GM10248 (cell line): ENCODE measurements around the gene SLA2.

Experiments used
- CTCF ChIA-PET: fragments of 300-600 bp; sonication (Branson Sonifier 250); formaldehyde crosslinking; extraction: SDS; loops from one replicate; lab custom pipeline; 2021; ENCODE audit warnings: antibody characterized with exemption; lab: Yijun Ruan, JAX
- POLR2A ChIA-PET: fragments of 350-650 bp; sonication (Branson Sonifier 250); formaldehyde crosslinking; extraction: SDS; loops from one replicate; lab custom pipeline; 2020; ENCODE audit warnings: antibody characterized with exemption; lab: Yijun Ruan, JAX
- DNase-seq: peaks from one replicate; pipeline ENCODE4 v3.0.0; 2012; ENCODE audit errors: extremely low spot score
- CTCF ChIP-seq: IDR thresholded peaks from 2 replicates; pipeline ENCODE4 v1.5.1; 2012; ENCODE audit warnings: mild to moderate bottlenecking, low read depth; ENCODE audit errors: extremely low read depth, missing control alignments, control extremely low read depth

SLA2 gene

DNA sequence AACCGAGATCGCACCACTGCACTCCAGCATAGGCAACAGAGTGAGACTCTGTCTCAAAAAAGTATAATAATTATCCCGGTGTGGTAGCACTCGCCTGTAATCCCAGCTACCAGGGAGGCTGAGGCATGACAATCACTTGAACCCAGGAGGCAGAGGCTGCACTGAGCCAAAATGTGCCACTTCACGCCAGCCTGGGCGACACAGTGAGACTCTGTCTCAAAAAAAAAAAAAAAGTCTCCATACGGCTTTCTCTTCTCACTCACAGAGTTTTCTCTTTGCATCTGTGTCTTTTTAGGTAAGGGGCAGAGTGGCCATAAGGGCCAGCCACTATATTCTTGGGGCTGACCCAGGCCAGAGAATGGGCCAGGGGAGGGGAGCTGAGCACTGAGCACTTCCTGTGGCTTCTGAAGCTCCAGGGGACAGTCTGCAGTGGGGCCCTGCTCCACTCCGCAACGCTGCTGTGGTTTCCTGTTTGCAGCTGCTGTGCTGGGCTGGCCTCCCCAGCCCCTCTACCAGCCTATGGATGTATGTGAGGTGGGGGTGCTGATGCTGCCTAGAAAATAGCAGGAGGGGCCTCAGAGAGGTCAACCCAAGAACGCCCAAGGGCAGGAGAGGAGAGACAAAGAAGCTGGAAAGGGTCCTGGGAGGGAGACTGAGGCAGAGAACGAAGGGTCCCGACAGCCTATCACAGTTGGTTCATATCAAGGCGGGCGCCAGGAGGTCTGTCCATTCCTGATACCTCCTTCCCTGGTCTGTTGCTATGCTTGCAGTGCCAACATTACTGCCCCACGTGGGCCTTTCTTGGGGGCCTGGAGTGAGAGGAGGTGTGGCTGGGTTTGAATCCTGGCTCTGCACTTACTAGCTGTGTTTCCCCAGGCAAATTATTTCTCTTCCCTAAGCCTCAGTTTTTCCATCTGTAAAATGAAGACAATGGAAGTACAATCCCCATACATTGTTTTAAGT is 16.0 kb downstream of the SLA2 start:
- ChIA-PET POLR2A (interaction anchor here (0.8 kb wide), 1 partner anchor 17 kb away, joined by 3 read pairs; no protein-coding TSS in a partner anchor), CTCF (interaction anchor here (0.8 to 2.2 kb wide), 3 partner anchors 17 to 185 kb away, joined by 3 to 6 read pairs (median 3); no protein-coding TSS in a partner anchor)
- no peak for TF ChIP-seq CTCF
- peak; percentile 57 for DNase-seq

DNA sequence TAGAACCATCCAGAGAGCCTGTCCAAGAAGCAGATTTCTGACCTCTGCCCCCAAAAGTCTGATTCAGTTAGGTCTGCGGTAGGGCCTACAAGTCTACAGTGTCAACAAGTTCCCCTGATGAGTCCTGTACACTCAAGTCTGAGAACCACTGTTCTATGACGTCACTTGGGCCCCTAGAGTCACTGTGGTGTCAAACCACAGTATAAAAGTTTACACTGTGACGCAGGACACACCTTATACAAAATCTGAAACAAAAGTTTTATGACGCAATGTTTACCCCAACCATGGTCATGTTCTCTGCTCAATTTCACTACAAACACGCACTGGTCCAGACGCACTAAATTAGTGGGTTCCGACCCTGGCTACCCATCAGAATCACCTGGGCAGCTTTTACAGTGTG is 17.9 kb downstream of the SLA2 start:
- POLR2A ChIA-PET = no interaction called here
- CTCF ChIA-PET = interaction anchor here (1.0 to 1.3 kb wide), 2 partner anchors 15 to 38 kb away, joined by 3 read pairs; no protein-coding TSS in a partner anchor
- TF ChIP-seq CTCF = no peak
- no peak for DNase-seq

- POLR2A ChIA-PET = interaction anchor here (0.6 to 0.7 kb wide), 2 partner anchors 21 to 51 kb away, joined by 3 to 7 read pairs; partner anchors contain the start of gene TGIF2
- DNase-seq = no peak
- TF ChIP-seq CTCF = no peak
- CTCF ChIA-PET = interaction anchor here (1.0 to 2.5 kb wide), 4 partner anchors 11 to 296 kb away, joined by 3 to 15 read pairs (median 4); no protein-coding TSS in a partner anchor
Measured at GRCh38 chr20:36624944-36625324, 21.1 kb downstream of the SLA2 start.

- CTCF ChIA-PET = interaction anchor here (1.0 to 2.5 kb wide), 5 partner anchors 9 to 297 kb away, joined by 3 to 15 read pairs (median 4); no protein-coding TSS in a partner anchor
- no peak for DNase-seq
- POLR2A ChIA-PET = interaction anchor here (0.6 to 0.7 kb wide), 2 partner anchors 22 to 51 kb away, joined by 3 to 7 read pairs; partner anchors contain the start of gene TGIF2
- no peak for TF ChIP-seq CTCF
Measured at GRCh38 chr20:36624068-36624943, 21.7 kb downstream of the SLA2 start.

- TF ChIP-seq CTCF = no peak
- ChIA-PET CTCF (interaction anchor here (1.5 to 2.5 kb wide), 4 partner anchors 9 to 132 kb away, joined by 3 to 15 read pairs (median 4); no protein-coding TSS in a partner anchor), POLR2A (no interaction called here)
- DNase-seq = no peak
Measured at GRCh38 chr20:36623444-36623843, 22.6 kb downstream of the SLA2 start.

DNA sequence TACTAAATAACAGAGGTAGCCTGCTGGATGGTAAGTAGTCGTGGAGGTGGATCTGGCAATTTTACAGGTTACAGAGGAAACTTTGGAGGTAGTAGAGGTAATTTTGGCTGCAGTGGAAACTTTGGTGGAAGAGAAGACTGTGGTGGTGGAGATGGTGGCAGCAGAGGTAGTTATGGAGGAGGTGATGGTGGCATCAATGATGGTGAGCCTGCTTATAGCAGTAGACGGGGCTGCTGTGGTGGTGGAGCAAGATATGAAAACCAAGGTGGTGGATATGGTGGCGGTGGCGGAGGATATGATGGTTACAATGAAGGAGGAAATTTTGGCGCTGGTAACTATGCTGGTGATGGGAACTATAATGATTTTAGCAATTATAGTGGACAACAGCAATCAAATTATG is 25.1 kb downstream of the SLA2 start:
- ChIA-PET CTCF (interaction anchor here (1.6 kb wide), 1 partner anchor 8 kb away, joined by 5 read pairs; no protein-coding TSS in a partner anchor), POLR2A (no interaction called here)
- no peak for DNase-seq
- TF ChIP-seq CTCF = no peak
